DMS53 (cell line): ENCODE measurements around the gene PKD2L2.
"Not testable (repeated sequence)": the region's sequence is repeated elsewhere in the genome, so short reads cannot be mapped to it uniquely, and the experiment has no call there.

Source experiments
- DNase-seq: peaks from one replicate; lab custom pipeline; 2025; lab: John Stamatoyannopoulos, UW

The PKD2L2 gene

GRCh38 chr5:137888863-137889759 is at the start of gene PKD2L2:
Gene PKD2L2 (plus strand): TSS chr5:137889457. CDS start chr5:137889492, 35 bp downstream.
- DNase-seq, result peak; percentile 88

- no peak for DNase-seq
These were observed 47.0 kb upstream of the PKD2L2 start for GRCh38 chr5:137842296-137842695.

GRCh38 chr5:137843676-137844299 is 45.5 kb upstream of the PKD2L2 start:
- DNase-seq, result no peak

- no peak for DNase-seq
These were observed 43.8 kb upstream of the PKD2L2 start for GRCh38 chr5:137845472-137845871.

- DNase-seq, result no peak
These were observed 41.6 kb upstream of the PKD2L2 start for GRCh38 chr5:137847687-137848086.

- not testable (repeated sequence) for DNase-seq
These were observed 36.1 kb upstream of the PKD2L2 start for GRCh38 chr5:137853165-137853564.

- no peak for DNase-seq
These were observed 33.1 kb upstream of the PKD2L2 start for GRCh38 chr5:137856201-137856600.

- DNase-seq, result no peak
These were observed 32.1 kb upstream of the PKD2L2 start for GRCh38 chr5:137856916-137857862.

GRCh38 chr5:137858223-137858916 is 30.9 kb upstream of the PKD2L2 start:
- DNase-seq, result no peak

- DNase-seq, result no peak
These were observed 30.3 kb upstream of the PKD2L2 start for GRCh38 chr5:137858954-137859353.

GRCh38 chr5:137862251-137862650 is 27.0 kb upstream of the PKD2L2 start:
- no peak for DNase-seq

GRCh38 chr5:137863653-137864052 is 25.6 kb upstream of the PKD2L2 start:
- DNase-seq, result not testable (repeated sequence)

GRCh38 chr5:137866541-137867388 is 22.5 kb upstream of the PKD2L2 start:
- DNase-seq, result no peak

- peak; percentile 13 for DNase-seq
These were observed 21.6 kb upstream of the PKD2L2 start, which contains the start of gene MYOT for GRCh38 chr5:137867664-137868063. Gene MYOT (plus strand): TSS chr5:137867860. CDS start chr5:137870652, 2,792 bp downstream.

GRCh38 chr5:137870647-137871339 is 18.5 kb upstream of the PKD2L2 start:
- no peak for DNase-seq

- DNase-seq, result no peak
These were observed 17.7 kb upstream of the PKD2L2 start for GRCh38 chr5:137871571-137871970.

- no peak for DNase-seq
These were observed 16.8 kb upstream of the PKD2L2 start for GRCh38 chr5:137872466-137872865.

GRCh38 chr5:137876101-137876500 is 13.2 kb upstream of the PKD2L2 start:
- DNase-seq, result no peak

- DNase-seq, result no peak
These were observed 8.9 kb upstream of the PKD2L2 start for GRCh38 chr5:137880313-137880712.

GRCh38 chr5:137887831-137888230 is 1.4 kb upstream of the PKD2L2 start:
- DNase-seq, result no peak
